Endodermal cell (in vitro differentiated cells): ENCODE results near the gene GMPR2. TPM values are rescaled to one million over a fixed set of nuclear protein-coding genes. Genes with fewer than 3 reads are reported as not detected.

Source experiments
- DNase-seq: peaks from one replicate; pipeline ENCODE4 v3.0.0-alpha.2; 2017
- H3K27ac ChIP-seq: 2 replicates; pipeline ENCODE4 v1.5.1; 2013; ENCODE audit warnings: mild to moderate bottlenecking, low read depth, low read length, moderate library complexity
- H3K27me3 ChIP-seq: 2 replicates; pipeline ENCODE4 v1.6.1; 2013; ENCODE audit warnings: mild to moderate bottlenecking, low read length, moderate library complexity; ENCODE audit not compliant: insufficient read depth, control insufficient read depth, poor library complexity, severe bottlenecking
- H3K36me3 ChIP-seq: 2 replicates; pipeline ENCODE4 v1.7.0; 2013; ENCODE audit warnings: mild to moderate bottlenecking, low read length, moderate library complexity; ENCODE audit not compliant: control insufficient read depth, insufficient read depth
- H3K4me1 ChIP-seq: one replicate; pipeline ENCODE4 v1.7.0; 2013; ENCODE audit warnings: low read length; ENCODE audit not compliant: control insufficient read depth, insufficient read depth
- H3K4me3 ChIP-seq: 2 replicates; pipeline ENCODE4 v1.5.1; 2013; ENCODE audit warnings: mild to moderate bottlenecking, low read length, moderate library complexity
- H3K9ac ChIP-seq: 2 replicates; pipeline ENCODE4 v1.6.1; 2013; ENCODE audit warnings: mild to moderate bottlenecking, low read length, moderate library complexity; ENCODE audit not compliant: poor library complexity, severe bottlenecking; ENCODE audit errors: extremely low read depth
- H3K9me3 ChIP-seq: 2 replicates; pipeline ENCODE4 v1.6.1; 2013; ENCODE audit warnings: mild to moderate bottlenecking, low read length, moderate library complexity; ENCODE audit not compliant: control insufficient read depth
- H3K27ac Mint-ChIP-seq: 2 replicates; pipeline ENCODE4 v1.8.0; 2020; ENCODE audit warnings: mixed read lengths
- H3K27me3 Mint-ChIP-seq: 2 replicates; pipeline ENCODE4 v1.8.0; 2021; ENCODE audit warnings: mild to moderate bottlenecking, mixed read lengths; ENCODE audit not compliant: insufficient read depth
- H3K36me3 Mint-ChIP-seq: 2 replicates; pipeline ENCODE4 v1.8.0; 2020; ENCODE audit warnings: low read depth, mixed read lengths
- H3K4me1 Mint-ChIP-seq: 2 replicates; pipeline ENCODE4 v1.8.0; 2020; ENCODE audit warnings: mixed read lengths
- H3K4me3 Mint-ChIP-seq: 2 replicates; pipeline ENCODE4 v1.8.0; 2020; ENCODE audit warnings: mild to moderate bottlenecking, moderate library complexity, mixed read lengths
- H3K9me3 Mint-ChIP-seq: 2 replicates; pipeline ENCODE4 v1.8.0; 2020; ENCODE audit warnings: mild to moderate bottlenecking, mixed read lengths
- WGBS, 2 experiments: methylation state at CpG; one replicate each; pipeline versions ENCODE4 v1.1.5 to v1.1.7; 2013; ENCODE audit warnings: missing lambda C conversion rate in 2 of 2, mixed read lengths in 1 of 2; ENCODE audit not compliant: insufficient coverage in 1 of 2, insufficient read length in 1 of 2; 5-methylcytosine and 5-hydroxymethylcytosine counted together
- total RNA-seq, 2 donors: library from RNA; stranded (reverse); fragmentation: NEBNext Ultra II Directional in 1 of 2; extraction: Animal tissue kit (Norgen Biotek cat#: 25700) in 1 of 2; gene quantifications; 2 replicates in 1 of 2; 3 replicates in 1 of 2; pipeline ENCODE4 v1.2.1, GENCODE V29; 2021
- TF ChIP-seq, protein P1 (sequence below): fragments of 200-600 bp; sonication (generic); conservative IDR thresholded peaks from 2 replicates; pipeline ENCODE4 v1.5.0; 2021; ENCODE audit warnings: antibody characterized with exemption, mild to moderate bottlenecking

Gene GMPR2
- total RNA-seq, 2 donors from 2014 or later: 56.1 to 63.1 TPM

DNA sequence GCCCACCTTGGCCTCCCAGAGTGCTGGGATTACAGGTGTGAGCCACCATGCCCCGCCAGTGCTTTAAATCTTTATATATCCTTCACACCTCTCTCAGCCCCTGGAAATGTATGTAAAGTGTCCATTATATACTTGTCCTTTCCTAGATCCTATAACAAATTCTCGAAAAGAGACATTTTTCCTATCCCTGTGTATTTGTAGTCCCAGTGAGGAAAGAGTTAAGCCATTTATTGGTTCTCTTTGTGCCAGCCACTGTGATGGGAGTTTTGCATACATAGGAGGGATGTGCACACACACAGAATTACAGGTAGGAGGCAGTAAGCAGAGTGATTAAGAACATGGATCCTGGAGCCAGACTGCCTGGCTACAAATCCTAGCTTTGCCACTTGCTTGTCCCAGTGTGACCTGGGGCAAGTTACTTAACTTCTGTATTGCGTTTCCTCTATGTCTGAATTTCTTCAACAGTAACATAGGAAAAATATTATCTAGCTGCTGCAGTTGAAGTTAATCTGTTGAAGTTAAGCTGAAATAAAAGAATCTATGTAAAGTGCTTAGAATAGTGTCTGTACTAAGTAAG lies 40.8 kb downstream of the GMPR2 start:
- Histone ChIP-seq H3K4me1 (no peaks in the 10 kb centered on the region), H3K27ac (no peak overlapping the region), H3K36me3 (no peaks in the 10 kb centered on the region), H3K9me3 (no peaks in the 10 kb centered on the region), H3K27me3 (no peaks in the 10 kb centered on the region), H3K9ac (no peak overlapping the region), H3K4me3 (no peak overlapping the region)
- WGBS, 2 experiments: 85 to 100% methylated on average over 1 to 3 of the region's 3 CpGs
- Mint-ChIP-seq H3K4me3 (no peak overlapping the region), H3K4me1 (peaks cover 4% of the 10 kb centered on the region), H3K27ac (no peak overlapping the region), H3K27me3 (no peaks in the 10 kb centered on the region), H3K36me3 (no peaks in the 10 kb centered on the region), H3K9me3 (no peaks in the 10 kb centered on the region)
- DNase-seq: no peak
- TF ChIP-seq, protein P1, sequence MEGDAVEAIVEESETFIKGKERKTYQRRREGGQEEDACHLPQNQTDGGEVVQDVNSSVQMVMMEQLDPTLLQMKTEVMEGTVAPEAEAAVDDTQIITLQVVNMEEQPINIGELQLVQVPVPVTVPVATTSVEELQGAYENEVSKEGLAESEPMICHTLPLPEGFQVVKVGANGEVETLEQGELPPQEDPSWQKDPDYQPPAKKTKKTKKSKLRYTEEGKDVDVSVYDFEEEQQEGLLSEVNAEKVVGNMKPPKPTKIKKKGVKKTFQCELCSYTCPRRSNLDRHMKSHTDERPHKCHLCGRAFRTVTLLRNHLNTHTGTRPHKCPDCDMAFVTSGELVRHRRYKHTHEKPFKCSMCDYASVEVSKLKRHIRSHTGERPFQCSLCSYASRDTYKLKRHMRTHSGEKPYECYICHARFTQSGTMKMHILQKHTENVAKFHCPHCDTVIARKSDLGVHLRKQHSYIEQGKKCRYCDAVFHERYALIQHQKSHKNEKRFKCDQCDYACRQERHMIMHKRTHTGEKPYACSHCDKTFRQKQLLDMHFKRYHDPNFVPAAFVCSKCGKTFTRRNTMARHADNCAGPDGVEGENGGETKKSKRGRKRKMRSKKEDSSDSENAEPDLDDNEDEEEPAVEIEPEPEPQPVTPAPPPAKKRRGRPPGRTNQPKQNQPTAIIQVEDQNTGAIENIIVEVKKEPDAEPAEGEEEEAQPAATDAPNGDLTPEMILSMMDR: peak; percentile 45

DNA sequence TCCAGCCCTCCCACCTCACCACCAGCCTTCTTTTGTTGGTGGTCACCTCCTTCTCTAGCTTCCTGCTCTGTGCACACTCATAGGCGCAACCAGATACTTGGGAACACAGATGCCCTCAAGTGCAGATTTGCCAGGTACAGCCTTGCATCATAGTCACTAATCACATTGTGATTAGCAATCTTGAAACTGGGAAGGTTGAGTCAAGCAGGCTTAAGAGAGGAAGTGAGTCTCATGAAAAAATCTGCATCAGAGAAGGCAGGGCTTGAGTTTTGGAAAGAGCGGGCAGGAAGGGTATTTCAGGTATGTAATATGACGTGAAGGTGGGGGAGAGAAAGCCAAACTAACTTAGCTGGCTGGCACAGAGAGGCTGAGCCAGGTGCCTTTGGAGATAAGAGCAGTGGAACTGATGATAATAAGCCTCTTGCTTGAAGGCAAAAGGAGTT lies 41.4 kb downstream of the GMPR2 start:
- Histone ChIP-seq H3K9ac (no peak overlapping the region), H3K4me3 (no peak overlapping the region), H3K27me3 (no peaks in the 10 kb centered on the region), H3K27ac (no peak overlapping the region), H3K36me3 (no peaks in the 10 kb centered on the region), H3K4me1 (no peaks in the 10 kb centered on the region), H3K9me3 (no peaks in the 10 kb centered on the region)
- Mint-ChIP-seq H3K9me3 (no peaks in the 10 kb centered on the region), H3K4me3 (no peak overlapping the region), H3K27ac (no peak overlapping the region), H3K36me3 (no peaks in the 10 kb centered on the region), H3K27me3 (no peaks in the 10 kb centered on the region), H3K4me1 (peaks cover 4% of the 10 kb centered on the region)
- 96 to 97% methylated on average over 3 of the region's 3 CpGs for WGBS, 2 experiments
- no peak for DNase-seq
- TF ChIP-seq, protein P1: no peak

DNA sequence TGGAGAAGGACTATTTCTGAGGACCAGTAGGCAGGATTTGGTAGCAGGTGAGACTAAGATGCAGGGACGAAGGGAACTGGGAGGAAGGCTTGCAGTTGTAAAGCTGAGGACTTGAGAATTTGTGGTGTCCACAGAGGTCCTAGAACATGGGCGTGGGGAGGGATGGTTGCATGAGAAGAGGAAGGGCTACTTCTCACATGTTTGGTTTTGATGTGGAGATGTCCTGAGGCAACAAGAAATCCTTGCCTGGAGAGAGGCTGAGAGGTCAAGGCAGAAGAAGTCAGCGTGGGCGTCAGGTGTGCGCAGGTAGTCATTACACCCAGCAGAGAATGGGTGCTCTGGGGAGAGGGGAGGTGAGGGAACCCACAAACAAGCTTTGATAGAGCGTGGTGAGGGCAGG lies 44.3 kb downstream of the GMPR2 start:
- Mint-ChIP-seq H3K4me3 (no peak overlapping the region), H3K27me3 (no peaks in the 10 kb centered on the region), H3K36me3 (no peaks in the 10 kb centered on the region), H3K27ac (no peak overlapping the region), H3K4me1 (no peaks in the 10 kb centered on the region), H3K9me3 (no peaks in the 10 kb centered on the region)
- Histone ChIP-seq H3K9ac (no peak overlapping the region), H3K36me3 (no peaks in the 10 kb centered on the region), H3K9me3 (no peaks in the 10 kb centered on the region), H3K4me3 (no peak overlapping the region), H3K27ac (no peak overlapping the region), H3K27me3 (no peaks in the 10 kb centered on the region), H3K4me1 (no peaks in the 10 kb centered on the region)
- WGBS, 2 experiments: 95 to 96% methylated on average over 5 to 6 of the region's 6 CpGs
- TF ChIP-seq, protein P1: no peak
- no peak for DNase-seq
